Stimulated activated CD4-positive, alpha-beta T cell treated with anti-CD3 and anti-CD28 coated beads, Interleukin-1b, Interleukin-23, amount 100 ng/mL, for 4 hours (primary cell): ENCODE results near the gene SCAP.

Source experiments
- DNase-seq, 2 donors: peaks; one replicate each; pipeline ENCODE4 v3.0.0-alpha.2; 2020; ENCODE audit warnings: low read depth in 2 of 2

Gene SCAP

GRCh38 chr3:47431225-47431624 is 44.5 kb downstream of the SCAP start:
- no peak for DNase-seq

- DNase-seq: no peak
Measured at GRCh38 chr3:47430606-47431005, 45.1 kb downstream of the SCAP start.

- DNase-seq: no peak
Measured at GRCh38 chr3:47429476-47430270, 46.1 kb downstream of the SCAP start.

GRCh38 chr3:47428662-47429061 is 47.1 kb downstream of the SCAP start:
- no peak for DNase-seq

GRCh38 chr3:47427866-47428265 is 47.9 kb downstream of the SCAP start:
- no peak for DNase-seq

GRCh38 chr3:47425959-47426358 is 49.8 kb downstream of the SCAP start:
- DNase-seq: no peak

GRCh38 chr3:47425383-47425778 is 50.4 kb downstream of the SCAP start:
- no peak for DNase-seq

GRCh38 chr3:47424434-47425382 is 51.0 kb downstream of the SCAP start:
- no peak for DNase-seq

GRCh38 chr3:47423548-47424145 is 52.1 kb downstream of the SCAP start:
- no peak for DNase-seq

- DNase-seq: no peak
Measured at GRCh38 chr3:47422743-47423142, 53.0 kb downstream of the SCAP start.

GRCh38 chr3:47421741-47422649 is 53.7 kb downstream of the SCAP start:
- DNase-seq: no peak

GRCh38 chr3:47420511-47421484 is 54.9 kb downstream of the SCAP start:
- peak; percentile 77 to 86 for DNase-seq

GRCh38 chr3:47420044-47420430 is 55.7 kb downstream of the SCAP start:
- no peak for DNase-seq

- no peak for DNase-seq
Measured at GRCh38 chr3:47419083-47420043, 56.4 kb downstream of the SCAP start.

- DNase-seq: no peak
Measured at GRCh38 chr3:47418167-47419082, 57.3 kb downstream of the SCAP start.

- DNase-seq: no peak
Measured at GRCh38 chr3:47416041-47416440, 59.7 kb downstream of the SCAP start.

GRCh38 chr3:47414666-47415587 is 60.8 kb downstream of the SCAP start:
- no peak for DNase-seq
